Tibial artery (tissue), 4 donors: ENCODE results near the gene GALNT17.

ENCODE experiments used
- DNase-seq, 2 donors: peaks; one replicate each; pipeline ENCODE4 v3.0.0-alpha.2; 2019
- H3K27ac ChIP-seq, 2 donors: fragments of 200-600 bp; sonication (generic) in 1 of 2; 1 replicate in 1 of 2; 2 replicates in 1 of 2; pipeline ENCODE4 v1.5.1; 2018 to 2019; ENCODE audit warnings: mild to moderate bottlenecking in 1 of 2
- H3K27me3 ChIP-seq, 2 donors: fragments of 200-600 bp; sonication (generic) in 1 of 2; one replicate each; pipeline versions ENCODE4 v1.5.1 to v1.6.0; 2016 to 2019
- H3K36me3 ChIP-seq, 3 donors: fragments of 200-600 bp; sonication (generic) in 2 of 3; one replicate each; pipeline ENCODE4 v1.5.1; 2016 to 2019; ENCODE audit warnings: mild to moderate bottlenecking in 2 of 3
- H3K4me1 ChIP-seq, 4 donors: fragments of 200-600 bp; sonication (generic) in 2 of 4; 1 replicate in 3 of 4; 2 replicates in 1 of 4; pipeline ENCODE4 v1.5.1; 2016 to 2019
- H3K4me3 ChIP-seq, 2 donors: fragments of 200-600 bp; sonication (generic) in 1 of 2; 1 replicate in 1 of 2; 2 replicates in 1 of 2; pipeline ENCODE4 v1.5.1; 2018 to 2019; ENCODE audit warnings: mild to moderate bottlenecking in 2 of 2
- H3K9me3 ChIP-seq, 3 donors: fragments of 200-600 bp; sonication (generic) in 1 of 3; one replicate each; pipeline ENCODE4 v1.5.1; 2016 to 2019
- intact Hi-C: fragments of 100-400 bp; cut with DNase I; formaldehyde crosslinking; loops from one replicate; pipeline ENCODE4 v1.15.0; 2023; ENCODE audit warnings: low total_unique reads
- TF ChIP-seq, protein P1 (sequence below), 2 experiments: fragments of 200-600 bp in 1 of 2; fragments of 450-650 bp in 1 of 2; IDR thresholded peaks; one replicate each; pipeline ENCODE4 v1.5.1; 2017 to 2019; ENCODE audit warnings: antibody characterized with exemption in 2 of 2, mild to moderate bottlenecking in 1 of 2, moderate library complexity in 1 of 2

Gene GALNT17

DNA sequence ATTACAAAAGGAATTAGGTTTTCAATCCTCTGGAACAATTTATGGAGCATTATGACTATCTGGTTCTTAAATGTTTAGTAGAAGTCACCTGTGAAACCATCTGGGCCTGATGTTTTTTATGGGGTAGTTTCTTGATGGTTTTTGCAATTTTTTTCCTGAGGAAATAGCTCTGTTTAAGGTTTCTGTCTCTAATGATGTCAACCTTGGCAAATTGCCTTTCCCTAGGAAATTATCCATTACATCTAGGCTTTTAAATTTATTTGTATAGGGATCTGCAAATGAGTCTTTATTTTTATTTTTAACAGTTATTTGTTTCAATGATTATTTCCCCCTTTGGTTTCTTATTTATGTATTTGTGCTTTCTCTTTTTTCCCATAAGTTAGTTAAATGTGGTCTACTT lies 222.8 kb downstream of the GALNT17 start:
- Histone ChIP-seq H3K9me3 (no peaks in the 10 kb centered on the region), H3K27me3 (no peaks in the 10 kb centered on the region), H3K27ac (no peak overlapping the region), H3K4me1 (peaks cover 0 to 9% (median 0%) of the 10 kb centered on the region in 4 donors), H3K36me3 (no peaks in the 10 kb centered on the region), H3K4me3 (no peak overlapping the region)
- TF ChIP-seq, protein P1, sequence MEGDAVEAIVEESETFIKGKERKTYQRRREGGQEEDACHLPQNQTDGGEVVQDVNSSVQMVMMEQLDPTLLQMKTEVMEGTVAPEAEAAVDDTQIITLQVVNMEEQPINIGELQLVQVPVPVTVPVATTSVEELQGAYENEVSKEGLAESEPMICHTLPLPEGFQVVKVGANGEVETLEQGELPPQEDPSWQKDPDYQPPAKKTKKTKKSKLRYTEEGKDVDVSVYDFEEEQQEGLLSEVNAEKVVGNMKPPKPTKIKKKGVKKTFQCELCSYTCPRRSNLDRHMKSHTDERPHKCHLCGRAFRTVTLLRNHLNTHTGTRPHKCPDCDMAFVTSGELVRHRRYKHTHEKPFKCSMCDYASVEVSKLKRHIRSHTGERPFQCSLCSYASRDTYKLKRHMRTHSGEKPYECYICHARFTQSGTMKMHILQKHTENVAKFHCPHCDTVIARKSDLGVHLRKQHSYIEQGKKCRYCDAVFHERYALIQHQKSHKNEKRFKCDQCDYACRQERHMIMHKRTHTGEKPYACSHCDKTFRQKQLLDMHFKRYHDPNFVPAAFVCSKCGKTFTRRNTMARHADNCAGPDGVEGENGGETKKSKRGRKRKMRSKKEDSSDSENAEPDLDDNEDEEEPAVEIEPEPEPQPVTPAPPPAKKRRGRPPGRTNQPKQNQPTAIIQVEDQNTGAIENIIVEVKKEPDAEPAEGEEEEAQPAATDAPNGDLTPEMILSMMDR (IDR thresholded peaks at IDR 0.05): no peak
- no peak for DNase-seq
- intact Hi-C loops: no loop called here

DNA sequence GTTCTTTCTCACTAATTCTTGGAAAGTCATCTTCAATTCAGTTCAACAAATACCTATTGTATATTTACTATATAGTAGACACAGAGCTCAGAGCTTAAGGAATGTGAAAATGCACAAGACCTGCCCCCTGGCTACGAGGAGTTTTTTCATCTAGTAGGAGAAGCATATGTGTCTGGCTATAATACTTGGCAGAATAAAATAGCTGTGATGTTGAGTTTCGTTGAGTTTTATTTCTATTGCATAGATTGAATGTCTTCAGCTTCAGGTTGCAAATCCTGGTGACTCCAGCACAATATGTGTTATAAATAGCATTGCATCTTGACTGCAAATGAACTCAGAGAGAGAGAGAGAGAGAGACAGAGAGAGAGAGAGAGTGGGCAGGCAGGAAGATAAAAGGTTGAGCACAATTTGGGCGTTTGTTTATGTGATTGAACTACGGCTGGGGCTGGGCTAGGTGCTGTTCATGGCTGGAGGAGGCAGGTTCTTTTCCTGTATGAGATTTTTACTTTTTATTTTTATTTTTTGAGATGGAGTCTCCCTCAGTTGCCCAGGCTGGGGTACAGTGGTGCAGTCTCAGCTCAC lies 229.6 kb downstream of the GALNT17 start:
- Histone ChIP-seq H3K27me3 (no peaks in the 10 kb centered on the region), H3K4me3 (no peak overlapping the region), H3K27ac (no peak overlapping the region), H3K4me1 (peaks cover 0 to 42% (median 5%) of the 10 kb centered on the region in 4 donors), H3K9me3 (no peaks in the 10 kb centered on the region), H3K36me3 (no peaks in the 10 kb centered on the region)
- intact Hi-C loops: no loop called here
- TF ChIP-seq, protein P1 (IDR thresholded peaks at IDR 0.05): no peak
- no peak for DNase-seq

DNA sequence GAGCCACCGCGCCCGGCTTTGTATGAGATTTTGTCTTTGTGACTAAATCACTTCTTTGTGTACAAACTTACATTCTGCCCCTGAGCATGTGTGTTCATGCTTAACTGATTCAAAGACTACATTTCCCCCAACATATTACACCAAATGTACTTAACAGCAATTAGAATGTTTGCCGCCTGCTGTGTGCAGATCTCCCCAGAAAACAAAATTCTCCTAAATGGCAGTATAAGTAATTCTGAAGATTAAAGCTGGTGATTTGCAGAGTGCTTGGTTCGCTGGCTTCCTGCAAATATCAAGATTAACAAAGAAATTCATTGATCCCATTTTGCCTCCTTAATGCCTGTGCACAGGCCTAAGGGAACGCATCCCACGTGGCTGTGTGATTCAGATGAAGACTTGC lies 230.3 kb downstream of the GALNT17 start:
- Histone ChIP-seq H3K27ac (no peak overlapping the region), H3K36me3 (no peaks in the 10 kb centered on the region), H3K4me1 (peaks cover 0 to 42% (median 5%) of the 10 kb centered on the region in 4 donors), H3K9me3 (no peaks in the 10 kb centered on the region), H3K27me3 (no peaks in the 10 kb centered on the region), H3K4me3 (no peak overlapping the region)
- TF ChIP-seq, protein P1 (IDR thresholded peaks at IDR 0.05): no peak
- DNase-seq: no peak
- intact Hi-C loops: no loop called here

DNA sequence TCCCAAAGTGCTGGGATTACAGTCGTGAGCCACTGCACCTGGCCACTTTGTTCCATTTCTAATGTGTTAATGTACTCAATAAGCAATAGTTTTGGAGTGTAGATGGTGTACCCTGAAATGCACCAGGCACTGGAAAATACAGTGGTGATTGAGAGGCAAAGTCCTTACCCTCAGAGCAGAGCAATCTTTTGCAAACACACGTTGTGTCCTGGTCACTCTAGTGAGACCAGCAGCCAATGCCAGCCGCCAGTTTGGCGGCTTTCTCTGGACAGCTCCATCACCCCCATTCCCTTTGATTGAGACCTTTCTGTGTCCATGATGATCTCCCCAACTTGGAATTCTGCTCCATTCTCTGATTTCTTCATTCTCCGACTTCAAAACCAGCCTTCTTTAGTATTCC lies 231.3 kb downstream of the GALNT17 start:
- intact Hi-C loops: no loop called here
- H3K27me3 ChIP-seq: no peaks in the 10 kb centered on the region

DNA sequence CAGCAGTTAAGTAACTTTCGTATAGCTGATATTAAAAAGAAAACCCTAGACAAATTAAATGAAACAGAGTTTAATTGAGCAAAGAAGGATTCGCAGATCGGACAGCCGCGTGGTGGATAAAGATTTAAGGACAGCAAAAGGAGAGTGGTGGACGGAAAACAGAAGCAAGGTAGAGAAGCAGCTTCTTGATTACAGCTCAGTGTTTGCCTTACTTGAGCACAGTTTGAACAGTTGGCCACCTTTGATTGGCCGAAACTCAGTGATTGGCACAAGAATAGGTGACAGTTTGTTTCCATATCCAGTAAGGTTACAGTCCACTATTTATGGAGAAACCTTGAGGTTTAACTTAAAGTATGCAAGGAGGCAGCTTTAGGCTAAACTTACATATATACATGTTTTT lies 231.7 kb downstream of the GALNT17 start:
- peaks cover 0 to 42% (median 5%) of the 10 kb centered on the region in 4 donors for H3K4me1 ChIP-seq
- H3K27me3 ChIP-seq: no peaks in the 10 kb centered on the region
- no peaks in the 10 kb centered on the region for H3K36me3 ChIP-seq
- intact Hi-C loops: no loop called here
- no peak overlapping the region for H3K27ac ChIP-seq
- H3K9me3 ChIP-seq: no peaks in the 10 kb centered on the region
- no peak for DNase-seq
- no peak overlapping the region for H3K4me3 ChIP-seq
- TF ChIP-seq, protein P1 (IDR thresholded peaks at IDR 0.05): no peak

More for the DNA sequence above, 231.3 kb downstream of the GALNT17 start:
- H3K4me1 ChIP-seq: peaks cover 0 to 42% (median 5%) of the 10 kb centered on the region in 4 donors
- TF ChIP-seq, protein P1 (IDR thresholded peaks at IDR 0.05): no peak
- no peak overlapping the region for H3K4me3 ChIP-seq
- H3K9me3 ChIP-seq: no peaks in the 10 kb centered on the region
- DNase-seq: no peak
- H3K36me3 ChIP-seq: no peaks in the 10 kb centered on the region
- no peak overlapping the region for H3K27ac ChIP-seq

DNA sequence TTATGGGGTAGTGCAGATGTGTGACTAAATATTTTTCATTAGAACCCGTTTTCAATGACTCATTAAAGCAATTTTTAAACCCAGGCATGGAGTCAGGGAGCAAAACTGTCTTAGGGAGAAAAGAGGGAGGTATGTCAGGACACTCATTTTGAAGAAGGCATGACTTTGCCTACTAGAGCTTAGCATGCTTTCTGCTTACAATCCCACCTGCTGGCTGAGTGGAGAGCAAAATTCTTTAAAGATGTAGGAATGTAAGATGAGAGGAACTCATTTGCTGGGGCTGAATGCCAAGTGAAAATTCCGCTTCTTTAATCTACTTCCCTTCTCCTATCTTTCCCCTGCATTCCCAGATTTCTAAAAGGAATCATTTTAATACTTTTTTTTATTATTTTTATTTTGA lies 232.6 kb downstream of the GALNT17 start:
- Histone ChIP-seq H3K4me3 (no peak overlapping the region), H3K4me1 (peaks cover 0 to 42% (median 5%) of the 10 kb centered on the region in 4 donors), H3K27me3 (no peaks in the 10 kb centered on the region), H3K27ac (no peak overlapping the region), H3K9me3 (no peaks in the 10 kb centered on the region), H3K36me3 (no peaks in the 10 kb centered on the region)
- DNase-seq: no peak
- TF ChIP-seq, protein P1 (IDR thresholded peaks at IDR 0.05): no peak
- intact Hi-C loops: no loop called here
